ENCODE results near the gene GALNT2. TPM values are rescaled to one million over a fixed set of nuclear protein-coding genes. Genes with fewer than 3 reads are reported as not detected.

The GALNT2 gene
- total and polyA plus RNA-seq, 9 of the 15 experiments (the other 6 are each of a cell fraction or from before 2014, with no cell fraction given), result 1.6 to 106 (median 51.9) TPM

DNA sequence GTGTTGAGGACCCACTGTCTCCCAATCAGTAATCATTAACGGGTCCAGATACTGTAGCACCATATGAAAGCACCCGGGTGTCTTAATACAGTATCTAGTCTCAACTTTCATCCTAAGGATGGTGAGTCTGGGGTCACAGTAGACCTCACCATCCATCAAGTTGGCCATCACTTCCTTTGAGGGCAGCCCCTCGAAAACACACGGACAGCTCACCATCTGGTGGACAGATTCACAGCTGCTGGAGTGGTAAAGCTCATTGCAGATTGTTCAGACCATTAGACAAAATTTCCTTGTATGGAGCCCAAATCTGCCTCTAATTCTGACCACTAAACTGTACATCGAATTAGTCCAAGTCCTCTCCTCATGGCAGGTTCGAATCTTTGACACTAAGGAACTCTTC is 236.0 kb downstream of the GALNT2 start:
- intact Hi-C loops (cut with micrococcal nuclease), result loop anchor here (2.0 kb wide), 1 partner anchor 458 kb away; no protein-coding TSS in a partner anchor
- FAIRE-seq, result no peak
- H3K27me3 ChIP-seq (ENCODE audit: control insufficient read depth in 2 of 2, insufficient read depth in 2 of 2, low read length in 2 of 2), result peaks cover 48 to 55% of the 10 kb centered on the region in 2 experiments
- H3K4me1 ChIP-seq (replicated peaks in 1 of 2; ENCODE audit: control insufficient read depth in 2 of 2, insufficient read depth in 2 of 2, low read length in 2 of 2), result no peaks in the 10 kb centered on the region
- 3% methylated on average over 6 of the region's 6 CpGs for whole genome bisulfite sequencing (ENCODE audit: insufficient coverage, low coverage, missing lambda C conversion rate)
- no TSS peak for BruUV-seq (replicated peaks)
- no peaks in the 10 kb centered on the region for H3K79me2 ChIP-seq (ENCODE audit: control insufficient read depth, insufficient read depth, low read length)
- H3K4me2 ChIP-seq (ENCODE audit: insufficient read depth, low read length), result no peak overlapping the region
- no peaks in the 10 kb centered on the region for H3K9me3 ChIP-seq (replicated peaks; ENCODE audit: control insufficient read depth, insufficient read depth, low read depth, low read length)
- H2AFZ ChIP-seq (ENCODE audit: low read depth, low read length), result no peak overlapping the region
- no peak overlapping the region for H3K4me3 ChIP-seq
- CTCF ChIA-PET (ENCODE audit: low intra/inter-chr PET ratio), result interaction anchor here (0.6 kb wide), 1 partner anchor 12 kb away, joined by 3 read pairs; no protein-coding TSS in a partner anchor
- no peak overlapping the region for H3K9ac ChIP-seq (ENCODE audit: insufficient read depth in 1 of 2, low read depth in 2 of 2, low read length in 2 of 2)
- no peaks in the 10 kb centered on the region for H3K36me3 ChIP-seq (ENCODE audit: control insufficient read depth, insufficient read depth, low read length)
- 0 out of 2 replicates have a peak, but pooled peaks cover 3% of the 10 kb centered on the region for H4K20me1 ChIP-seq (replicated peaks; ENCODE audit: control insufficient read depth, insufficient read depth, low read length)
- in situ Hi-C loops (cut with MboI), result loop anchor here (10.0 to 25.0 kb wide), 2 partner anchors 591 to 1048 kb away; no protein-coding TSS in a partner anchor
- POLR2A ChIA-PET, result interaction anchor here (0.6 kb wide), 2 partner anchors 164 to 733 kb away, joined by 3 read pairs; no protein-coding TSS in a partner anchor
- DNase-seq (ENCODE audit: extremely low read depth in 1 of 4, low spot score in 3 of 4), result peak in 1 of 4 experiments; percentile 18
- no peak overlapping the region for H3K27ac ChIP-seq (ENCODE audit: extremely low read depth, low read depth, low read length)
- no peaks in the 10 kb centered on the region for H3K9me1 ChIP-seq (ENCODE audit: control insufficient read depth, insufficient read depth, low read length)
- ATAC-seq, result peak; percentile 42; the same call in 2 of the 3 replicates
- TF ChIP-seq ELF1 (tag; IDR thresholded peaks at IDR 0.05) (no peak), SMC3 (conservative IDR thresholded peaks at IDR 0.05; ENCODE audit: insufficient read depth, low read depth, low read length) (0 out of 2 replicates have a peak, but pooled peaks have one; percentile 19), CHCHD3 (CRISPR knock-in tag; IDR thresholded peaks at IDR 0.05) (no peak), TEAD1 (CRISPR knock-in tag; IDR thresholded peaks at IDR 0.05) (no peak), CREBBP (IDR thresholded peaks at IDR 0.05; ENCODE audit: low read depth, low read length) (no peak), RAD21 (CRISPR knock-in tag; conservative IDR thresholded peaks at IDR 0.05 in 1 of 2, IDR thresholded peaks at IDR 0.05 in 1 of 2) (peak; percentile 47 to 66), KLF10 (CRISPR knock-in tag; IDR thresholded peaks at IDR 0.05) (no peak)
- TF ChIP-seq, protein P1, sequence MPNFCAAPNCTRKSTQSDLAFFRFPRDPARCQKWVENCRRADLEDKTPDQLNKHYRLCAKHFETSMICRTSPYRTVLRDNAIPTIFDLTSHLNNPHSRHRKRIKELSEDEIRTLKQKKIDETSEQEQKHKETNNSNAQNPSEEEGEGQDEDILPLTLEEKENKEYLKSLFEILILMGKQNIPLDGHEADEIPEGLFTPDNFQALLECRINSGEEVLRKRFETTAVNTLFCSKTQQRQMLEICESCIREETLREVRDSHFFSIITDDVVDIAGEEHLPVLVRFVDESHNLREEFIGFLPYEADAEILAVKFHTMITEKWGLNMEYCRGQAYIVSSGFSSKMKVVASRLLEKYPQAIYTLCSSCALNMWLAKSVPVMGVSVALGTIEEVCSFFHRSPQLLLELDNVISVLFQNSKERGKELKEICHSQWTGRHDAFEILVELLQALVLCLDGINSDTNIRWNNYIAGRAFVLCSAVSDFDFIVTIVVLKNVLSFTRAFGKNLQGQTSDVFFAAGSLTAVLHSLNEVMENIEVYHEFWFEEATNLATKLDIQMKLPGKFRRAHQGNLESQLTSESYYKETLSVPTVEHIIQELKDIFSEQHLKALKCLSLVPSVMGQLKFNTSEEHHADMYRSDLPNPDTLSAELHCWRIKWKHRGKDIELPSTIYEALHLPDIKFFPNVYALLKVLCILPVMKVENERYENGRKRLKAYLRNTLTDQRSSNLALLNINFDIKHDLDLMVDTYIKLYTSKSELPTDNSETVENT (CRISPR knock-in tag; IDR thresholded peaks at IDR 0.05), result no peak
- TF ChIP-seq, protein P2, sequence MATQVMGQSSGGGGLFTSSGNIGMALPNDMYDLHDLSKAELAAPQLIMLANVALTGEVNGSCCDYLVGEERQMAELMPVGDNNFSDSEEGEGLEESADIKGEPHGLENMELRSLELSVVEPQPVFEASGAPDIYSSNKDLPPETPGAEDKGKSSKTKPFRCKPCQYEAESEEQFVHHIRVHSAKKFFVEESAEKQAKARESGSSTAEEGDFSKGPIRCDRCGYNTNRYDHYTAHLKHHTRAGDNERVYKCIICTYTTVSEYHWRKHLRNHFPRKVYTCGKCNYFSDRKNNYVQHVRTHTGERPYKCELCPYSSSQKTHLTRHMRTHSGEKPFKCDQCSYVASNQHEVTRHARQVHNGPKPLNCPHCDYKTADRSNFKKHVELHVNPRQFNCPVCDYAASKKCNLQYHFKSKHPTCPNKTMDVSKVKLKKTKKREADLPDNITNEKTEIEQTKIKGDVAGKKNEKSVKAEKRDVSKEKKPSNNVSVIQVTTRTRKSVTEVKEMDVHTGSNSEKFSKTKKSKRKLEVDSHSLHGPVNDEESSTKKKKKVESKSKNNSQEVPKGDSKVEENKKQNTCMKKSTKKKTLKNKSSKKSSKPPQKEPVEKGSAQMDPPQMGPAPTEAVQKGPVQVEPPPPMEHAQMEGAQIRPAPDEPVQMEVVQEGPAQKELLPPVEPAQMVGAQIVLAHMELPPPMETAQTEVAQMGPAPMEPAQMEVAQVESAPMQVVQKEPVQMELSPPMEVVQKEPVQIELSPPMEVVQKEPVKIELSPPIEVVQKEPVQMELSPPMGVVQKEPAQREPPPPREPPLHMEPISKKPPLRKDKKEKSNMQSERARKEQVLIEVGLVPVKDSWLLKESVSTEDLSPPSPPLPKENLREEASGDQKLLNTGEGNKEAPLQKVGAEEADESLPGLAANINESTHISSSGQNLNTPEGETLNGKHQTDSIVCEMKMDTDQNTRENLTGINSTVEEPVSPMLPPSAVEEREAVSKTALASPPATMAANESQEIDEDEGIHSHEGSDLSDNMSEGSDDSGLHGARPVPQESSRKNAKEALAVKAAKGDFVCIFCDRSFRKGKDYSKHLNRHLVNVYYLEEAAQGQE (IDR thresholded peaks at IDR 0.05; ENCODE audit: borderline replicate concordance), result peak; percentile 25; the same call in 1 of the 2 replicates
- TF ChIP-seq, protein P2 (CRISPR knock-in tag; IDR thresholded peaks at IDR 0.05; ENCODE audit: low read depth), result no peak

All from K562 (cell line).